Testis (tissue), 2 donors: Measurements from ENCODE around the gene OR51B2.

ENCODE experiments used
- CTCF ChIP-seq, 3 experiments: fragments of 450-650 bp in 2 of 3; fragments of 200-600 bp in 1 of 3; sonication (generic) in 1 of 3; IDR thresholded peaks; one replicate each; pipeline ENCODE4 v1.5.1; 2016 to 2019; ENCODE audit warnings: antibody characterized with exemption in 3 of 3, mild to moderate bottlenecking in 2 of 3, moderate library complexity in 1 of 3
- POLR2A ChIP-seq: fragments of 450-650 bp; IDR thresholded peaks from one replicate; pipeline ENCODE4 v1.6.1; 2017; ENCODE audit warnings: antibody characterized with exemption, mild to moderate bottlenecking, moderate library complexity

- TF ChIP-seq CTCF (IDR thresholded peaks at IDR 0.05) (no peak), POLR2A (no peak)
These were observed 37.7 kb downstream of the OR51B2 start for GRCh38 chr11:5286351-5286750.
